Liver (tissue), 3 donors: ENCODE data around the gene TCERG1.

Experiments used
- ATF3 ChIP-seq: IDR thresholded peaks from 2 replicates; pipeline ENCODE4 v1.6.1; 2016; ENCODE audit warnings: antibody characterized with exemption
- CTCF ChIP-seq: fragments of 150-350 bp; IDR thresholded peaks from 2 replicates; pipeline ENCODE4 v1.5.1; 2017; ENCODE audit warnings: improper control_type of control experiment, low read depth, low read length; ENCODE audit not compliant: missing input control
- EGR1 ChIP-seq, 2 donors: IDR thresholded peaks; 2 replicates each; pipeline ENCODE4 v1.6.1; 2016 to 2018; ENCODE audit warnings: antibody characterized with exemption in 2 of 2, low read depth in 2 of 2
- GABPA ChIP-seq, 2 donors: IDR thresholded peaks in 1 of 2; conservative IDR thresholded peaks in 1 of 2; 2 replicates each; pipeline ENCODE4 v1.6.1; 2016; ENCODE audit warnings: antibody characterized with exemption in 2 of 2, mild to moderate bottlenecking in 1 of 2, moderate library complexity in 1 of 2
- JUND ChIP-seq, 2 donors: IDR thresholded peaks; 2 replicates each; pipeline ENCODE4 v1.6.1; 2016; ENCODE audit warnings: antibody characterized with exemption in 2 of 2
- TF ChIP-seq, protein P1 (sequence below): IDR thresholded peaks from 2 replicates; pipeline ENCODE4 v1.6.1; 2016; ENCODE audit warnings: antibody characterized with exemption
- donor health status: healthy.
- donor health status: healthy.

GRCh38 chr5:146494656-146495055, 47.5 kb downstream of the TCERG1 start:
- TF ChIP-seq CTCF = no peak
- TF ChIP-seq GABPA (IDR thresholded peaks at IDR 0.05 in 1 of 2, conservative IDR thresholded peaks at IDR 0.05 in 1 of 2) = no peak
- TF ChIP-seq JUND (IDR thresholded peaks at IDR 0.05) = no peak
- TF ChIP-seq EGR1 (IDR thresholded peaks at IDR 0.05; ENCODE audit: low read depth in 2 of 2) = no peak
- TF ChIP-seq, protein P1, sequence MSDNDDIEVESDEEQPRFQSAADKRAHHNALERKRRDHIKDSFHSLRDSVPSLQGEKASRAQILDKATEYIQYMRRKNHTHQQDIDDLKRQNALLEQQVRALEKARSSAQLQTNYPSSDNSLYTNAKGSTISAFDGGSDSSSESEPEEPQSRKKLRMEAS = no peak
- no peak for TF ChIP-seq ATF3
